GM12878 (cell line): ENCODE measurements around the gene SP8. TPM values are rescaled to one million over a fixed set of nuclear protein-coding genes. Genes with fewer than 3 reads are reported as not detected.

Experiments used
- ATAC-seq: fragments of 200-7000 bp; cut with Tn5 transposase; 3 replicates; pipeline ENCODE4 v1.9.1; 2020; ENCODE audit warnings: mild to moderate bottlenecking, moderate library complexity
- BruUV-seq: library from RNA; stranded (reverse); fragments of 400-500 nt; replicated peaks from 2 replicates; lab custom pipeline; 2021; lab: Mats Ljungman, UMichigan
- CTCF ChIA-PET: fragments of 300-600 bp; sonication (Branson Sonifier 250); formaldehyde crosslinking; extraction: SDS; loops from one replicate; lab custom pipeline; 2021; ENCODE audit warnings: inconsistent platforms; lab: Yijun Ruan, JAX
- POLR2A ChIA-PET: fragments of 350-600 bp; formaldehyde crosslinking; extraction: SDS; loops from one replicate; lab custom pipeline; 2021; ENCODE audit warnings: inconsistent platforms; lab: Charles Lee
- RAD21 ChIA-PET: fragments of 300-600 bp; sonication (Branson Sonifier 250); formaldehyde crosslinking; loops from one replicate; lab custom pipeline; 2023; ENCODE audit warnings: antibody characterized with exemption; ENCODE audit not compliant: unreplicated experiment; lab: Charles Lee
- SMC1A ChIA-PET: fragments of 300-600 bp; sonication (Branson Sonifier 250); formaldehyde crosslinking; loops from one replicate; lab custom pipeline; 2023; ENCODE audit not compliant: unreplicated experiment, uncharacterized antibody; lab: Charles Lee
- DNase-seq: peaks from one replicate; pipeline ENCODE4 v3.0.0-alpha.2; 2011; ENCODE audit warnings: low read depth, low spot score
- FAIRE-seq: peaks from 3 replicates; lab custom pipeline; 2011; peaks lifted over from hg19 to GRCh38; lab: Jason Lieb, UNC
- H2AFZ ChIP-seq: 2 replicates; pipeline ENCODE4 v1.6.0; 2011; ENCODE audit warnings: low read depth, low read length, control low read depth; ENCODE audit not compliant: control insufficient read depth
- H3K27ac ChIP-seq: 2 replicates; pipeline ENCODE4 v1.5.1; 2011; ENCODE audit warnings: control low read depth; ENCODE audit not compliant: control insufficient read depth, insufficient read depth
- H3K27me3 ChIP-seq, 2 experiments: replicated peaks in 1 of 2; 2 replicates each; pipeline versions ENCODE4 v1.6.0 to v1.6.1; 2011; ENCODE audit warnings: low read length in 1 of 2; ENCODE audit not compliant: control insufficient read depth in 2 of 2, insufficient read depth in 2 of 2
- H3K36me3 ChIP-seq, 2 experiments: 2 replicates each; pipeline ENCODE4 v1.5.1; 2011; ENCODE audit warnings: low read length in 1 of 2; ENCODE audit not compliant: control insufficient read depth in 2 of 2, insufficient read depth in 2 of 2
- H3K4me1 ChIP-seq: 2 replicates; pipeline ENCODE4 v1.6.1; 2011; ENCODE audit warnings: mild to moderate bottlenecking, low read length, moderate library complexity, mixed read lengths; ENCODE audit not compliant: control insufficient read depth, insufficient read depth
- H3K4me2 ChIP-seq: 2 replicates; pipeline ENCODE4 v1.6.0; 2011; ENCODE audit warnings: control low read depth; ENCODE audit not compliant: control insufficient read depth, insufficient read depth
- H3K4me3 ChIP-seq: fragments of 200-600 bp; sonication (generic); 2 replicates; pipeline ENCODE4 v1.5.1; 2016
- H3K79me2 ChIP-seq: 2 replicates; pipeline ENCODE4 v1.6.0; 2011; ENCODE audit warnings: low read length; ENCODE audit not compliant: control insufficient read depth, insufficient read depth
- H3K9ac ChIP-seq: 2 replicates; pipeline ENCODE4 v1.8.0; 2011; ENCODE audit warnings: low read length, control low read depth, mixed read lengths; ENCODE audit not compliant: control insufficient read depth, insufficient read depth
- H3K9me3 ChIP-seq: replicated peaks from 3 replicates; pipeline ENCODE4 v1.5.1; 2011; ENCODE audit warnings: mild to moderate bottlenecking, low read length; ENCODE audit not compliant: control insufficient read depth, insufficient read depth
- H4K20me1 ChIP-seq: 2 replicates; pipeline ENCODE4 v1.6.0; 2011; ENCODE audit not compliant: control insufficient read depth, insufficient read depth
- CTCF ChIP-seq, 3 experiments: IDR thresholded peaks in 2 of 3; conservative IDR thresholded peaks in 1 of 3; 2 replicates each; pipeline ENCODE4 v1.5.1; 2011; ENCODE audit warnings: low read depth in 3 of 3, low read length in 3 of 3, mild to moderate bottlenecking in 3 of 3, control low read depth in 2 of 3, moderate library complexity in 2 of 3, inconsistent platforms in 1 of 3, mixed read lengths in 1 of 3; ENCODE audit not compliant: control insufficient read depth in 2 of 3, insufficient read depth in 1 of 3; ENCODE audit errors: extremely low read depth in 1 of 3
- EP300 ChIP-seq, 2 experiments: fragments of 150-350 bp in 1 of 2; IDR thresholded peaks; 2 replicates each; pipeline ENCODE4 v1.6.1; 2011 to 2012; ENCODE audit warnings: low read depth in 2 of 2, low read length in 2 of 2, borderline replicate concordance in 1 of 2, improper control_type of control experiment in 1 of 2, inconsistent platforms in 1 of 2; ENCODE audit not compliant: control insufficient read depth in 1 of 2
- HCFC1 ChIP-seq: fragments of 150-350 bp; IDR thresholded peaks from 2 replicates; pipeline ENCODE4 v1.6.1; 2014; ENCODE audit warnings: low read length
- HSF1 ChIP-seq: fragments of 150-350 bp; IDR thresholded peaks from 2 replicates; pipeline ENCODE4 v1.6.1; 2014; ENCODE audit warnings: mild to moderate bottlenecking, low read depth, low read length
- IKZF1 ChIP-seq: fragments of 450-650 bp; conservative IDR thresholded peaks from 2 replicates; pipeline ENCODE4 v1.6.1; 2017; ENCODE audit warnings: antibody characterized with exemption, mild to moderate bottlenecking
- MYC ChIP-seq: IDR thresholded peaks from 2 replicates; pipeline ENCODE4 v1.6.1; 2011; ENCODE audit warnings: mild to moderate bottlenecking, low read length, moderate library complexity, inconsistent platforms; ENCODE audit not compliant: insufficient read depth, insufficient replicate concordance, insufficient read length, severe bottlenecking
- PAX8 ChIP-seq: fragments of 450-650 bp; IDR thresholded peaks from 2 replicates; pipeline ENCODE4 v1.6.1; 2017; ENCODE audit warnings: mild to moderate bottlenecking, moderate library complexity
- PRDM15 ChIP-seq: fragments of 450-650 bp; formaldehyde crosslinking; IDR thresholded peaks from 2 replicates; pipeline ENCODE4 v1.4.0; 2020; ENCODE audit warnings: mild to moderate bottlenecking, moderate library complexity
- RCOR1 ChIP-seq: conservative IDR thresholded peaks from 2 replicates; pipeline ENCODE4 v1.6.1; 2012; ENCODE audit warnings: low read depth, low read length, improper control_type of control experiment
- RFX5 ChIP-seq: IDR thresholded peaks from 2 replicates; pipeline ENCODE4 v1.6.1; 2011; ENCODE audit warnings: low read depth, low read length, improper control_type of control experiment
- TCF12 ChIP-seq: IDR thresholded peaks from 2 replicates; pipeline ENCODE4 v1.6.1; 2011; ENCODE audit warnings: low read depth, mild to moderate bottlenecking, low read length
- YBX1 ChIP-seq: fragments of 450-650 bp; IDR thresholded peaks from 2 replicates; pipeline ENCODE4 v1.6.1; 2016; ENCODE audit warnings: antibody characterized with exemption
- WGBS: methylation state at CpG from one replicate; pipeline ENCODE4 v1.1.6; 2016; ENCODE audit warnings: low lambda C conversion rate; ENCODE audit not compliant: insufficient replicate concordance, insufficient coverage; ENCODE audit errors: missing lambda C conversion rate; 5-methylcytosine and 5-hydroxymethylcytosine counted together
- in situ Hi-C: fragments of 300-500 bp; cut with MboI; formaldehyde crosslinking; loops from 9 replicates; pipeline ENCODE4 v1.14.3; 2018; ENCODE audit warnings: mixed read lengths
- intact Hi-C: fragments of 100-400 bp; cut with micrococcal nuclease; formaldehyde crosslinking; loops from one replicate; pipeline ENCODE4 v1.14.2; 2022; ENCODE audit not compliant: unreplicated experiment
- polyA plus RNA-seq, 11 experiments: library from polyadenylated mRNA; depleted of rRNA in 4 of 11; unstranded in 6 of 11; stranded (reverse) in 5 of 11; fragments of >200 nt; fragmentation: Nextera tagmentation in 4 of 11; fragmentation: Illumina TruSeq in 1 of 11; extraction: Ambion mirVana in 4 of 11; extraction: Trizol in 1 of 11; gene quantifications; 1 replicate in 1 of 11; 2 replicates in 10 of 11; pipeline versions ENCODE4 v1.2.1 to v1.2.3, GENCODE V29; 2011 to 2016; ENCODE audit warnings: inconsistent platforms in 2 of 11, missing spikeins in 2 of 11, low read depth in 1 of 11
- total RNA-seq, 4 experiments: library from RNA; depleted of rRNA in 3 of 4; stranded (reverse); fragments of >200 nt in 3 of 4; fragmentation: Illumina TruSeq in 1 of 4; extraction: Trizol in 1 of 4; gene quantifications; 2 replicates each; pipeline versions ENCODE4 v1.2.1 to v1.2.3, GENCODE V29; 2013 to 2021

Gene SP8
- total and polyA plus RNA-seq, 10 of the 15 experiments (the other 5 are each of a cell fraction or from before 2014, with no cell fraction given): not detected

GRCh38 chr7:20783125-20783699, 3.5 kb downstream of the SP8 start:
- no peak for TF ChIP-seq RCOR1
- TF ChIP-seq PRDM15 (CRISPR knock-in tag): no peak
- TF ChIP-seq HSF1: no peak
- TF ChIP-seq RFX5: no peak
- TF ChIP-seq TCF12: no peak
- no peak for TF ChIP-seq HCFC1
- TF ChIP-seq IKZF1: no peak
- TF ChIP-seq PAX8: no peak
- TF ChIP-seq EP300 (IDR thresholded peaks at IDR 0.05; ENCODE audit: borderline replicate concordance in 1 of 2, control insufficient read depth in 1 of 2, low read depth in 2 of 2, low read length in 2 of 2): no peak
- no peak for TF ChIP-seq MYC
- no peak for TF ChIP-seq YBX1
- no peak for TF ChIP-seq CTCF (IDR thresholded peaks at IDR 0.05 in 2 of 3, conservative IDR thresholded peaks at IDR 0.05 in 1 of 3; ENCODE audit: control insufficient read depth in 2 of 3, extremely low read depth in 1 of 3, insufficient read depth in 1 of 3, low read depth in 3 of 3, low read length in 3 of 3)
- Histone ChIP-seq H3K27ac (no peak overlapping the region), H4K20me1 (no peaks in the 10 kb centered on the region), H3K36me3 (no peaks in the 10 kb centered on the region), H3K27me3 (peaks cover 6 to 7% of the 10 kb centered on the region in 2 experiments; a peak in 3 of 4 replicates), H3K4me2 (no peak overlapping the region), H3K79me2 (no peaks in the 10 kb centered on the region), H3K9me3 (peaks cover 7% of the 10 kb centered on the region; the same call in 2 of the 3 replicates), H3K4me3 (no peak overlapping the region), H3K4me1 (no peaks in the 10 kb centered on the region), H3K9ac (no peak overlapping the region), H2AFZ (no peak overlapping the region)
- SMC1A ChIA-PET: interaction anchor here (0.7 kb wide), 1 partner anchor 89 kb away, joined by 3 read pairs; no protein-coding TSS in a partner anchor
- 19% methylated on average over 15 of the region's 15 CpGs for WGBS
- POLR2A ChIA-PET: no interaction called here
- RAD21 ChIA-PET: no interaction called here
- ATAC-seq (no peak), FAIRE-seq (no peak), DNase-seq (no peak)
- BruUV-seq: no TSS peak
- CTCF ChIA-PET: no interaction called here
- in situ Hi-C loops: no loop called here
- intact Hi-C loops: no loop called here
